Panc1 (cell line): Measurements from ENCODE around the gene GPA33.

Experiments
- CTCF ChIP-seq: fragments of 450-650 bp; IDR thresholded peaks from 2 replicates; pipeline ENCODE4 v1.5.1; 2017; ENCODE audit warnings: mild to moderate bottlenecking
- REST ChIP-seq, 2 experiments: IDR thresholded peaks; 2 replicates each; pipeline ENCODE4 v1.6.1; 2011 to 2012; ENCODE audit warnings: low read depth in 2 of 2, control low read depth in 1 of 2, low read length in 1 of 2, mild to moderate bottlenecking in 1 of 2, moderate library complexity in 1 of 2; ENCODE audit not compliant: insufficient read depth in 1 of 2

DNA sequence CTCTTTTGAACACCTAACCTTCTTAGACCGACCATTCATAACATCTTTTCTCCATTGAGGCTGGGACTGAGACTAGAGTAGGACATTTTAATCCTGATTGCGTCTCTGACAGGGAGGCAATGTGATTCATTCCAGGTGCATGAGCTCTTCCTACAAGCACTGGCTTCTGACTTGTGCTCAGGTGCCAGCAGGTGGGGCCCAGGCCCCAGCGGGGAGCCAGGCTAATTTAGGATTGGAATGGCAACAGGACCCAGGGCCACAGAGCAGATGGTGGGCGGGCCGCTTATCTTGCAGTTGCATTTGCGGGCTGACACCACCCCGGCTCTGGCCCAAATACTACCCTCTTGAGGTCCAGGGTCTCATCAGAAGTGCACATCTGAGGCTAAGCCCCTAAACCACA, 4.1 kb downstream of the GPA33 start:
- no peak for TF ChIP-seq CTCF
- no peak for TF ChIP-seq REST (IDR thresholded peaks at IDR 0.05; ENCODE audit: insufficient read depth in 1 of 2, low read depth in 2 of 2, low read length in 1 of 2)
